Lower lobe of right lung (tissue), 2 donors: ENCODE data around the gene LY9. TPM values are rescaled to one million over a fixed set of nuclear protein-coding genes. Genes with fewer than 3 reads are reported as not detected.
A peak's percentile ranks its signal among the peaks of the same experiment; 100 is the strongest.

Experiments used
- ATAC-seq, 2 donors: fragments of 200-7000 bp; cut with Tn5 transposase; one replicate each; pipeline ENCODE4 v1.9.1; 2020 to 2022; ENCODE audit warnings: mild to moderate bottlenecking in 2 of 2, moderate library complexity in 2 of 2
- DNase-seq: peaks from one replicate; pipeline ENCODE4 v3.0.0-alpha.2; 2020
- H3K27ac ChIP-seq: fragments of 200-600 bp; one replicate; pipeline ENCODE4 v1.8.0; 2022
- H3K27me3 ChIP-seq: fragments of 200-600 bp; one replicate; pipeline ENCODE4 v1.8.0; 2022; ENCODE audit warnings: low read depth
- H3K36me3 ChIP-seq: fragments of 200-600 bp; one replicate; pipeline ENCODE4 v1.8.0; 2022; ENCODE audit warnings: mild to moderate bottlenecking
- H3K4me1 ChIP-seq: fragments of 200-600 bp; one replicate; pipeline ENCODE4 v1.8.0; 2022
- H3K4me3 ChIP-seq: fragments of 200-600 bp; one replicate; pipeline ENCODE4 v1.8.0; 2022; ENCODE audit warnings: mild to moderate bottlenecking
- H3K9me3 ChIP-seq: fragments of 200-600 bp; one replicate; pipeline ENCODE4 v1.8.0; 2022
- CTCF ChIP-seq: fragments of 200-600 bp; IDR thresholded peaks from one replicate; pipeline ENCODE4 v1.8.0; 2022; ENCODE audit warnings: antibody characterized with exemption, mild to moderate bottlenecking
- intact Hi-C: fragments of 100-400 bp; cut with DNase I; formaldehyde crosslinking; loops from one replicate; pipeline ENCODE4 v1.11.0; 2022
- total RNA-seq: library from RNA; stranded (reverse); fragmentation: NEBNext Ultra II Directional; extraction: Animal tissue kit (Norgen Biotek cat#: 25700); gene quantifications from one replicate; pipeline ENCODE4 v1.2.1, GENCODE V29; 2021
- donor health status: DM: no; HTN: yes; CAD: no; lungs with severe emphysema.

LY9 gene
- total RNA-seq, 1 donor from 2014 or later, result 1.8 TPM

- ATAC-seq (peak; percentile 50 to 57), DNase-seq (no peak)
- TF ChIP-seq CTCF, result no peak
- intact Hi-C loops, result no loop called here
- Histone ChIP-seq H3K4me1 (no peaks in the 10 kb centered on the region), H3K36me3 (no peaks in the 10 kb centered on the region), H3K4me3 (no peak overlapping the region), H3K27ac (no peak overlapping the region), H3K27me3 (no peaks in the 10 kb centered on the region), H3K9me3 (no peaks in the 10 kb centered on the region)
These were observed 39.8 kb upstream of the LY9 start for GRCh38 chr1:160755911-160756848.

GRCh38 chr1:160756849-160757201 lies 39.1 kb upstream of the LY9 start:
- intact Hi-C loops, result no loop called here
- no peak for TF ChIP-seq CTCF
- ATAC-seq, result no peak
- Histone ChIP-seq H3K4me1 (no peaks in the 10 kb centered on the region), H3K4me3 (no peak overlapping the region), H3K9me3 (no peaks in the 10 kb centered on the region), H3K36me3 (no peaks in the 10 kb centered on the region), H3K27me3 (no peaks in the 10 kb centered on the region), H3K27ac (no peak overlapping the region)
- no peak for DNase-seq

GRCh38 chr1:160758521-160758920 lies 37.5 kb upstream of the LY9 start:
- H3K36me3 ChIP-seq, result no peaks in the 10 kb centered on the region
- no peaks in the 10 kb centered on the region for H3K4me1 ChIP-seq
- ATAC-seq, result no peak
- no peaks in the 10 kb centered on the region for H3K9me3 ChIP-seq
- H3K27me3 ChIP-seq, result no peaks in the 10 kb centered on the region
- no peak overlapping the region for H3K27ac ChIP-seq
- TF ChIP-seq CTCF, result no peak
- DNase-seq, result no peak
- intact Hi-C loops, result no loop called here
- H3K4me3 ChIP-seq, result no peak overlapping the region

GRCh38 chr1:160759740-160760139 lies 36.2 kb upstream of the LY9 start:
- no peaks in the 10 kb centered on the region for H3K4me1 ChIP-seq
- no peaks in the 10 kb centered on the region for H3K27me3 ChIP-seq
- no peak for TF ChIP-seq CTCF
- intact Hi-C loops, result no loop called here
- H3K36me3 ChIP-seq, result no peaks in the 10 kb centered on the region
- ATAC-seq (no peak), DNase-seq (no peak)
- no peak overlapping the region for H3K4me3 ChIP-seq
- H3K27ac ChIP-seq, result no peak overlapping the region
- H3K9me3 ChIP-seq, result no peaks in the 10 kb centered on the region

- Histone ChIP-seq H3K4me1 (no peaks in the 10 kb centered on the region), H3K36me3 (no peaks in the 10 kb centered on the region), H3K4me3 (no peak overlapping the region), H3K27ac (no peak overlapping the region), H3K27me3 (no peaks in the 10 kb centered on the region), H3K9me3 (no peaks in the 10 kb centered on the region)
- TF ChIP-seq CTCF, result no peak
- ATAC-seq, result no peak
- intact Hi-C loops, result no loop called here
- no peak for DNase-seq
These were observed 34.9 kb upstream of the LY9 start for GRCh38 chr1:160761046-160761445.
